GM11168 (cell line): Measurements from ENCODE around the gene EIF3L.

Source experiments
- in situ Hi-C: fragments of 300-500 bp; cut with MboI; formaldehyde crosslinking; loops from one replicate; pipeline ENCODE4 v1.12.0; 2022; ENCODE audit warnings: low sequenced_read_pairs; ENCODE audit not compliant: unreplicated experiment

EIF3L gene

DNA sequence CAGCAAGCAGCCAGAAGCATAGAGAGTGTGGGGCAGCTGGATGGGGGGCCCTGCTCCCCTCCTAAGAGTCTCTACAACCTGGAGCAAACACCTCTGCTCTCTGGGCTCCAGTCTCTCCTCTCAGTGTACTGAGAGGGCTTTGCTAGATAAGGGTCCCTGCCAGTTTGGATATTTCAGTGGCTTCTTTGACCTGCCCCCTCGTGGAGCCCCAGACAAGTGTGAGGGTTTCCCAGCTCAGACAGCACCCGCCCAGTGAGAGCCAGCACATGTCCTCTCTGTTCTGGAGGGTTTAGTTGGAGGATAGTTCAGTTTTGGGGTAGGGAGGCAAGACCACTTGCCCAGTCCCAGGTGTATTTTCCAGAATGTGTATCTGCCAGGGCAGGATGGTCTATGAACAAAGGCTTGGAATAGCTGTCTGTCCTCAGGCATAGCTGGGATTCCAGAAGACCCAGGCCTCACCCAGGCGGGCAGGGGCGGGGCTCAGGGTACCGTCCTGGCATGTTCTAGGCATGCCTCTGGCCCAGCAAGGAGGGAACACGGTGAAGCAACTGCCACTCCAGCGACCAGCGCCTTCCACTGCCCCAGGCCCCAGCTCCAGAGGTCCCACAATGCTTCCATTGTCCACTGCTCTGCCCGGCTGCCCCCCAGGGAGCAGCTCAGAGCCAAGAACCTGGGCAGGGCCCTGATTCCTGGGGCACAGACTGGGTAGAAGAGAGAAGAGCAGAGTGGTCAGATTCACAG lies 49.4 kb downstream of the EIF3L start:
- in situ Hi-C loops: no loop called here

DNA sequence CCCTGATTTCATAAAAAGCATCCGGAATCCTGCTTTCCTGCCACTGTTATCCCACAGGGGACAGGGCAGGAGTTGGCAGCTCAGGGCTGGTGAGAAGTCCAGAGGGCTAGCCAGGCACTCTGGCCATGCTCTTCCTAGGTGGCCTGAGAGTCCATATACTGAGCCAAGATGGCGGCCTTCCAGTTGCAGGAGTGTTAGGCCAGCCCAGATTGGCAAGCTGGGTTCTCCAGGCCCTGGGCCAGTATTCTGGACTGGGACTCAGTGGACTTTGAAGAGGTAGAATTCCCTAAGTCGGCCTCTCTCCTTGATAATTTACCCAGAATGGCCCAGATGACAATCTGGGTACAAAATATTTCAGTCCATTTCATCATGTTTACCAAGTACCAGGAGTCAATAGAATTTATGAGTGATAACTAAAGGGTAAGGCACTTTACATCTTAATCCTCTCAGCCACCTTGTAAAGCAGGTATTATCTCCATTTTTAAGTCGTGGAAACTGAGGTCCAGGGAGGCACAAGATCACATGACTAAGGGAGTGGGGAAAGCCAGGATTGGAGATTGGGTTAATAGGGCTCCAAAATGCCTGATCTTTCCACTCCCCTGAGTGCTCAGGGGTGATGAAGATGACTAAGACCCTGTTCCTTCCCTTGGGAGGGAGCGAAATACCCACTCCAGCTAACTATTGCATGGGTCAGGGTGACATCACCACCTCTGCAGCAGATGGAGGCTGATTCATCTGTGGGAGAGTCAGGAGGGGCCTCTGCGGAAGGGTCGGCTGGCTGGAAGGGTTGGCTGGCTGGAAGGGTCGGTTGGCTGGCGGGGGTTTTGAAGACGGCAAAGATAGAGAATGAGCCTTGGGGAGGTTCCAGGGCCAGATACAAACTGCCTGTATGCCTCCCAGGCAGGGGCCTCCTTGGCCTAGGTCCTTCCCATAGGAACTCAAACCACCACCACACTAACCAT lies 55.6 kb downstream of the EIF3L start:
- in situ Hi-C loops: no loop called here

DNA sequence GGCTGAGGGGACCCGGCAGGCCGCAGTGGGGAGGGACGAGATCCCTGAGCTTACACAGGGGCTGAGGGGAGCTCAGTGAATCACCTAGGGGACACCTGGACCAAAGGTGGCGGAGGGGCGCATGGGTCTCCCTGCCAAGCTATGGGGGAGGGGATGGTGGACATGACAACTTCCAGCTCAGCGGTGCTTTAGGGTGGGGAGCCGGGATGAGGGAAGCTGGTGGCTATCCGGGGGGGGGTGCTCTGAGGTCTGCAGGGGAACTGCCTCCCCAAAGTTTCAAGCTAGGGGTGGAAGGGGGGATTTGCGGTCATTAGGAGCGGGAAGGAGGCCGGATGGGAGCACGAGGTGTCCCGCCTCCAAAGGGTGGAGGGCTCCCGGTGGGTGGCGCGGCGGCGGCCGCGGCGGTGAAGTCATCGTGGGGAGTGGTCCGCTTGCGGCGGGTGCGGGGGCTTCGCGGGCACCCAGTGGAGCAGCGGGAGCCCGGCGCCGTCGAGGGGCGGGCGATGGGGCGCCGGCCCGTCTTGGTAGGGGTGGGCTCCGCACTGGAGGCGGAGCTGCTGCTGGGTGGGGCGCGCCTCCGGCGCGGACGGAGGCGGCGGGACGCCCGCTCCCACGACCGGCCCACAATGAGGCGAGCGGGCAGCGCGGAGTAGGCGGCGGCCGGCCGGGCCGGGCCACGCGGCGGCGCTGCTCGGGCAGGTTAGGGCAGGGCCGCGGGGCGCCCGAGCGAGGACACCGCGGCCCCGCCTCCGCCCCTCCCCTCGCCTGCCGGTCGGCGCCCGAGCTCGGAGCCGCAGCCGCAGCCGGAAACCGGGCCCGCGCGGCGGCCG lies 56.5 kb downstream of the EIF3L start, which contains the start of gene MICALL1:
Gene MICALL1, plus strand, starts transcription at position 764 of the 830 bp plus-strand sequence. CDS start 126 bp downstream, outside the sequence.
- in situ Hi-C loops: no loop called here

DNA sequence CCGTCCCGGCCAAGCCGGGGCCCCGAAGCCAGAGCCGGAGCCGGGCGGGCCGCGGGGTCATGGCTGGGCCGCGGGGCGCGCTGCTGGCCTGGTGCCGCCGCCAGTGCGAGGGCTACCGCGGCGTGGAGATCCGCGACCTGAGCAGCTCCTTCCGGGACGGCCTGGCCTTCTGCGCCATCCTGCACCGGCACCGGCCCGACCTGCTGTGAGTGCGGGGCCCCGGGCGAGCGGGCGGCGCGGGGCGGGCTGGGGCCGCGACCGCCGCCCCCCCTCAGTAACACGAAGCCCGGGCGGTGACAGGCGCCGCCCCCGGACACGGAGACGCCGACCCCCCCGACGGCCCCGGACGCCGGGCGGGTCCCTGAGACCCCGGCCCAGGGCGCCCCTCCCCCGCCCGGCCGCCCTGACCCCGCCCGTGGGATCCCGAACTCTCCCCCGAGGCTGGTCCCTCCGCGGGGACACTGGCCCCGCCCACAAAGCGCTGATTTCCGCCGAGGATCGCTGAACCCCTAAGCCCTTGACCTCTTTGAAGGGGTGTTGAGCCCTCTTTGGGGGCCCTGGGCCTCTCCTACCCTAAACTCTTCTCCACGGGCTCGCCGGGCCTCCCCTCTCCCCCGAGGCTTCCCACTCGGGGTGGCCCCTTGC lies 57.3 kb downstream of the EIF3L start:
- in situ Hi-C loops: no loop called here

DNA sequence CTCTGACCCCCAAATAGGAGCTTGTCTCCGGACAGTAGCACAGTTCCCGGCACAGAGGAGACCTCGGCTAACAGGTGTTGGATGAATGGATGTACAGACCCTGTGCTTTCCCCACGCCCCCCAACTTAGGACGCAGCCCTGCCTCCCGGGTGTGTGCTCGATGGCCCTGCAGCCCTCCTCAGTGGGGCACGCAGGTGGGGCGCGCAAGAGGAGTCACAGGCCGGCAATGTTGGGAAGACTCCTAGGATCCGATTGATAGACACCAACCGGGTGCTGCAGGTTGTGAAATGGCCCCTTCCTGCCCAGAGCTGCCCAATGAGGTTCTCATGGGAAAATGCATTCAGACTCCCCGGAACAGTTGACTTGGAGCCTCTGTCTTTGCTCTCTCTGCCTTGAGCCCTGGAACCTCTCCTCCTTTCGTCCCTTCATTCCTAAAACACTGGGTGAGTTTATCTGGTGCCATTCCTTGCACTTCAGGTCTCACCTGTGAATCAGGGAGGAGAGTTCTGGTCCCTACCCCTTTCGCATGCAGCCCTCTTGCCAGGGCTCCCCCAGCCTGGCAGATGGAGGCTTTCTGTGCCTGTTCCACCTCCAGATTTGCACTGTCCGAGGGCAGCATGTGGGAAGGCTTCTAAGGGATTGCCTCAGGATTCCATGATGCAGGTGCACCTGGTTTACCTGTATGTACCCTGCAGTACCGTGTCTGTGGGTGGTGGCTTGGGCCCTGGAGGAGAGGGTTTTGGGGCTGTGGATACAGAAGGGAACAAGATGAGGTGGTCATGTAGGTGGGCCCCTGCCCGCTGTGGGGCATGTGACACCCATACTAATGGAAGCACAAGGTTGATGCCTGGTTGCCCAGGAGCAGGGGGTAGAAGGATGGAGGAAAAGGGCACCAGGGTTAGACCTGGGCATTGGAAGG lies 58.1 kb downstream of the EIF3L start:
- in situ Hi-C loops: no loop called here

DNA sequence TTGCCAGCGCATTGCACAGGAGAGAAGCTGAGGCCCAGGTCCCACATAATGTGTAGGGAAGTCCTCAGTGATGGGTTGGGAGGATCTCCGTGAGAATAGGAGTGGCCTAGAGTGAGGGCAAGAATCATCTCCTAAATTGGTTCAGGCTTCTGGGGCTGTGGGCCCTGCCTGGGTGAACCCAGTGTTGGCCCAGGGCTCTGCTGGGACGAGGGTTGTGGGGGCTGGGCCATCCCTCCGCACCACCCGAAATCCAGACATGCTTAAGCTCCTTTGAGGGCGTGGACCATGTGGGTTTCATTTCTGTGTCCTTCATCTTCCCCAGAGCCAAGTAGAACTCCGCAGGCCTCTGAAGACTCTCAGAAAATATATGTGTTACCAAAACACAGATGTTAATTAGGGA lies 60.5 kb downstream of the EIF3L start:
- in situ Hi-C loops: no loop called here

DNA sequence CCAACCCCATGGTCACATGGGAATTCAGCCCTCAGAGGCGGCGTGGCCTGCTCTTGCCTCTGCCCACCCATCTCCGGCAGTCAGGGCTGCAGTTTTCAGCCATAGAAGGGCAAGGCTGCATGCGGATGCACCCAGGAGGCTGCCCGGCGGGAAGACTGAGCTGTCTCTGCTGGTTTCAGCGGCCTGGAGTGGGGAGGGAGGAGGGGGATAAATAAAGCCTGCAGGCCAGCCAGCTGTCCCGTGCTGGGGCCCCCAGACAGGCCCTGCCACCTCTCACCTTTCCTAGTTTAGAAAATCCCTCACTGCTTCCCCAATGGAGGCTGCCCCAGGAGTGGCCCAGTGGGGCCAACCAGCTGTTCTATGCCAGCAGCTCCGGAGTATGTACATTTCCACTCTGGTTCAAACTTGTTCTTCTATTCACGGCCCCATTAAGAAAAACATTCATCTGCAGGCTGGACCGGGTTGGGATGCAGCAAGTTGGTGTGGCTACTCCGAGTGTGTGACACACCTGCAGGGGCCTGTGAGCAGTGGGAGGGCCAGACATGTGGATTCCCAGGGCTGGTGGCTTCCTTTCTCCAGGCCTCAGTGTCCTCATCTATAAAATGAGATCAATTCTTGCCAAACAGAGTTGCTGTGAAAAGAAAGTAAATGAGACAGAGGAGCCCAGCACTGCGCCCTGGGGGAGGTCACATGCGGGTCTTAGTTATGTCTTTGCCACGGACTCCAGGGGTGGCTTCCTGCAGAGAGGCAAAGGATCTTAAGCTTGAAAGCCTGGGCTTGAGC lies 61.9 kb downstream of the EIF3L start:
- in situ Hi-C loops: no loop called here

DNA sequence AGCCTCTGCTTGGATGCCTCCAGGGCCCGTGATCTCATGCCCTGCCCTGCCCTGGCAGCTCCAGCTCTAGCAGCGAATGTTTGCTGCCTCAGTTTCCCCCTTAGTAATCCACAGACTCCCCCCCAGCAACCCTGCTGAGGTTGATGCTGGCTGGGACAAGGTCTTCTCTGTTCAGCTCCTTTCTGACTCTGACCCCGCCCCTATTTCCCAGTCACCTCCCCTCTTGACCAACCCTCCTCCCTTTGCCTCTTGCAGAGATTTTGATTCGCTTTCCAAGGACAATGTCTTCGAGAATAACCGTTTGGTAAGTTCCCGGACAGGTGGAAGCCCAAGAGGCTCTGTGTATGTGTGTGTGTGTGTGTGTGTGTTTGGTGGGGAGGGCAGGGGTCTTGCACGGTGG lies 62.5 kb downstream of the EIF3L start:
- in situ Hi-C loops: no loop called here

DNA sequence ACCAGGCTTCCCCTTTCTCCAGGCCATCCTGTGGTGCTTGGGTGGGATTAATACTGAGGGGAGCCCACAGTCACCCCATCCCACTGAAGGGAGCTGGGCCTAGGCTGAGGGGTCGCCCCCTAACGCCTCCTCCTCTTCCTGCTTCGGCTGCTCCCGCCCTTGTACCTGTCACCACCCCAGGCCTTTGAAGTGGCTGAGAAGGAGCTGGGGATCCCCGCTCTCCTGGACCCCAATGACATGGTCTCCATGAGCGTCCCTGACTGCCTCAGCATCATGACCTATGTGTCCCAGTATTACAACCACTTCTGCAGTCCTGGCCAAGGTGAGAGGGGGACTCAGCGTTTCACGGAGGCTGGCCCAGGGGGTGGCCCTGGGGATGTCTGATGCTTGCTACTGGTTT lies 63.0 kb downstream of the EIF3L start:
- in situ Hi-C loops: no loop called here

DNA sequence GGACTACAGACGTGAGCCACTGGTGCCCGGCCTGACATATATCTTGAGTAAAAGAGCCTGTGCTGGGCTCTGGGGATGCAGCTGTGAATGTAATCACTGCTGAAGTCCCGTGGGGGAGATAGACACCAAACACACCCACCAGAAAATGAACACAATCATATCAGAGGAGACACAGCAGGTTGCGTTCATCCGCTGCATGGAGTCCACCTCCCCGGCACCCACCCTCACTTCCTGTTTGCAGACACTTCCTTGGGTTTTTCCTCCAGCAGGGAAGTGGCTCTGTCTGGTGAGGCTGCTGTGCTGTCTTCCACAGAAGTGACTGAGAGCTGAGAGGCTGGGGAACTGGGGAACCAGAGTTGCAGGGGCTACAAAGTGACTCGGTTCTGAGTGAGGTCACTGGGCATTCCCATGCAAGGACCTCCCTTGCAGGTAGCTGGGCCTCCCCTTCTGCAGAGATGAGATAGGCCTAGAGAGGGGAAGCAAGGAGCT lies 64.1 kb downstream of the EIF3L start:
- in situ Hi-C loops: no loop called here

DNA sequence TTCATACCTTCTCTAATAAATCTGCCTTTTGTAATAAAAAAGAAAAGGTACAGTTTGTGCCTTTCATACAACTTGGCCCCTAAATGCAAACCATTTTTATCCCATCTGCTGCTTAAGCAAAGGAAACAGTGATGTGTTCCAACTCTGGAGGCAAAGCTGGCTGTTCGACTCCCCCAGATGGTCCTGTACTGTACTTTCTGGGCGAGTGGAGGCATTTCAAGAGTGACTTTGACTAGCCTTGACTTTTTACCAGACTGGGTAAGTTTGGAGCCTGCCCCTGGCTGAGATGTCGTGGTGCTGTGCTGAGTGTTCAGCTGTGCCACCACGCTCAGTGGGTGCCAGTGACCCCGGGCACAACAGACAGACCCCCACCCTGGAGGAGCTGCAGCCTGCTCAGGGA lies 67.1 kb downstream of the EIF3L start:
- in situ Hi-C loops: no loop called here

DNA sequence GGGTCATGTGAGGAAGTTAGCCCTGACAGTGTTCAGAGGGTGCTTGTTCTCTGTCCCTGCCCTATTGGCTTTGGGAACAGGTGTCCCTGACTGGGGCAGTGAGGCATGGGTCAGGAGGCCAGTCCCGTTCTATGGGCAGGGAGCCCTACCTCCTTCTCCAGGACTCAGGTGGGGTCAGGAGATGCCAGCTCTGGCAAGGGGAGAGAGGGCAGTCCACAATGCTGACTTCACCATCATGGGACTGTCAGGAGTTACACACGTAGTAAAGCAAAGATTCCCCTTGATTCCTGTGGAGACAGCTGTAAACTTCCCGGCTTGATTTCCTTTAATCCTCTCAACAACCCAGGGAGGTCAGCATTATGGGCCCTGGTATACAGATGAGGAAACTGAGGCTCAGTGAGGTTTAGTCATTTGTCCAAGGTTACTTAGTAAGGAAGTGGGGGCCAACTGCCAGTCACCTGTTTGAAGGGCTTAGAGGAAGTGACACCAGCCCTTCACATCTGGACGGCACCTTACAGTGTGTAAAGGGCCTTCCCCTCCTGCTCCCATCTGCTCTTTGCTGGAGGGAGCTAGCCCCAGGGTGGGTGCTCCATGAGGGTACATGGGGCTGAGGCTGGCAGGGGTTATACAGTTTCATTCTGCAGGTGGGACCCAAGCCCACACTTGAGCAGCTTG lies 68.8 kb downstream of the EIF3L start:
- in situ Hi-C loops: no loop called here

DNA sequence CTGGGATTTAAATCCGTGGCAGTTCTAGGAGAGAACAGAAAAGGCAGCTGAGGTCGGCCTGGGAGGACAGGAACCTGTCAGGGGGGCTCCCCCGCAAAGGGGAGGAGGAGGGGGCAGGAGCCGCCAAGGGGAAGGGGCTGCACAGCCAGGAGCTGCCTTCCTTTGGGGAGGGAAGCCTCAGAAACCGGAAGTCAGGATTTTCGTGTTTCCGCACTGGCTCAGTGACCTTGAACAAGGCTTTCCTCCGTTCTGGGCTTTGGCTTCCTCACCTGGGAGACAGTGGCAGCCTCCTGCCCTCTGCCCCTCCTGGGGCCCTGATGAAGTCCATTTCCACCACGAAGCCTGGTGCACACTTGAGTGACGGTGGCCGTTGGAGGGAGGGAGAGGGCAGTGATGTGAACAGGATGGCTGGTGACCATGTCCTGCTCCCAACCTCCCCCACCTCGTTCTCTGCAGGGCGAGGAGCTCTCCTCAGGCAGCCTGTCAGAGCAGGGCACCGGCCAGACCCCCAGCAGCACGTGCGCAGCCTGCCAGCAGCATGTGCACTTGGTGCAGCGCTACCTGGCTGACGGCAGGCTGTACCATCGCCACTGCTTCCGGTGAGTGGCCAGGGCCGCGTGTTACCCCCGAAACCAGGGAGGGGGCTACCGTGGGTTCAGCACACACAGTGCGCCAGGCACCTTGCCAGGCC lies 69.5 kb downstream of the EIF3L start:
- in situ Hi-C loops: no loop called here

DNA sequence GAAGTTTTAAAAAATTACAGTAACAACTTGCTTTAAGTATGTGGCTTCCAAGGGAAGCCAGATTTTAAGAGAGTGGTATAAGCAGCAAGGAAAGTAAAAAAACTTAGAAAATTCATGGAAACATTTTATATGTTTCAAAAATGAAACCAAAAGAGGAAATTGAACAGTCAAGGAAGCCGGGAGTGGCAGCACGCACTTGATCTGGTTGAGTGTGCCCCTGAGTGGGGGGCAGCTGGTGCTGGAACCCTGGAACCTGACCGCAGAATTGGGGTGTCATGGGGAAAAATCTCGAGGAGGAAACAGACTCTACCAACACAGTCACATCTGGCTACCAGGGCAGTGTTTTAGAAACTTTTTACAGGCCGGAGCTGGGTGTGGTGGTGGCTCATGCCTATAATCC lies 70.9 kb downstream of the EIF3L start:
- in situ Hi-C loops: no loop called here

DNA sequence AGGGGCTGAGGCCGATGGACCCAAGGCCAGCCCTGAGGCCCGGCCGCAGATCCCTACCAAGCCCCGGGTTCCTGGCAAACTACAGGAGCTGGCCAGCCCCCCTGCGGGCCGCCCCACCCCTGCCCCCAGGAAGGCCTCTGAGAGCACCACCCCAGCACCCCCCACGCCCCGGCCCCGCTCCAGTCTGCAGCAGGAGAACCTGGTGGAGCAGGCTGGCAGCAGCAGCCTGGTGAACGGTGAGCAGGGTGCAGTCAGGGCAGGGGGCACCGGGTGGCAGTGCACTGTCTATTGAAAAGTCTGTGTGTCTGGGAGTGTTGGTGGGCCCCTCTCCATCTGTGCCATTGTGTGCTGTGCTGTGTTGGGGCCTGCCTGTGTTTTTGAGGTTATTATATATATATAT lies 73.0 kb downstream of the EIF3L start:
- in situ Hi-C loops: no loop called here

DNA sequence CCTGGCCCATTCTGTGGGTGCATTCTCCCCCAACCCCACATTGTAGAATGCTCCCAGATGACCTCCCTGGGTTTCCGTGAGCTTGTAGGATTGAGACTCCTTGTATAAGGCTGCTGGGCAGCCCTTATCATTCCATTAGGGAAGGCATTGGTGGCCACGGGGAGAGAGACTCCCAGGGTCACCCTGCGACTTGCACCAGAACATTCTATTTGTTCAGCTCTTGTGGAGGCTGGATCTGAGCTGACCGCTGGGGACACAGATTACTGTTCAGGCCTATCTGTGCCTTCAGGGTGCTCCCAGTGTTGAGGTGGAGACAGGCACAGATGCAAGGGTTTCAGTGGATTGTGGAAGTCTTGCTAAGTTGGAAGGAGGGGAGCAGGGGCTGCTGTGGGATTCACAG lies 74.7 kb downstream of the EIF3L start:
- in situ Hi-C loops: no loop called here
